ENCODE results near the gene CMTM7.

DNA sequence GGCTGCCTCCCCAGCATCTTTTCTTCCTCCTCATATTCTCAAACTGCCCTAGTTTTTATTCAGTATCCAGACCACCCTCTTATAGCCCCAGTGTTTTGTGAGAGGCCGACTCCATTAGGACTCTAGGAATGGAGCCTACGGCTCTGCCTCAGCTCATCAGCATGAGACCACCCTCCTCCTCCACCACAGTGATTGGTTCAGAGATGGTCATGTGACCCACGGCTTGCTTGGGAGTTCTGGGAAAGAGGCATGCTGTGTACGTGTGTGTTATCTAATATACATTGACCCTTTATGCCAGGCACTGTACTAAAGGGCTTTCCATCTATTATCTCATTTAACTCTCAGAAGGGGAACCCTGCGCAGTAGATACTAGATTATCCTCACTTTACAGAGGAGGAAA lies 17.8 kb upstream of the CMTM7 start:
- TF ChIP-seq, protein P1, sequence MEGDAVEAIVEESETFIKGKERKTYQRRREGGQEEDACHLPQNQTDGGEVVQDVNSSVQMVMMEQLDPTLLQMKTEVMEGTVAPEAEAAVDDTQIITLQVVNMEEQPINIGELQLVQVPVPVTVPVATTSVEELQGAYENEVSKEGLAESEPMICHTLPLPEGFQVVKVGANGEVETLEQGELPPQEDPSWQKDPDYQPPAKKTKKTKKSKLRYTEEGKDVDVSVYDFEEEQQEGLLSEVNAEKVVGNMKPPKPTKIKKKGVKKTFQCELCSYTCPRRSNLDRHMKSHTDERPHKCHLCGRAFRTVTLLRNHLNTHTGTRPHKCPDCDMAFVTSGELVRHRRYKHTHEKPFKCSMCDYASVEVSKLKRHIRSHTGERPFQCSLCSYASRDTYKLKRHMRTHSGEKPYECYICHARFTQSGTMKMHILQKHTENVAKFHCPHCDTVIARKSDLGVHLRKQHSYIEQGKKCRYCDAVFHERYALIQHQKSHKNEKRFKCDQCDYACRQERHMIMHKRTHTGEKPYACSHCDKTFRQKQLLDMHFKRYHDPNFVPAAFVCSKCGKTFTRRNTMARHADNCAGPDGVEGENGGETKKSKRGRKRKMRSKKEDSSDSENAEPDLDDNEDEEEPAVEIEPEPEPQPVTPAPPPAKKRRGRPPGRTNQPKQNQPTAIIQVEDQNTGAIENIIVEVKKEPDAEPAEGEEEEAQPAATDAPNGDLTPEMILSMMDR (IDR thresholded peaks at IDR 0.05): no peak
- no peak for TF ChIP-seq POLR2A (IDR thresholded peaks at IDR 0.05)

All from thyroid gland (tissue), 4 donors.